GM12875 (cell line): ENCODE measurements around the gene STUB1.

Experiments
- H3K4me3 ChIP-seq: one replicate; pipeline ENCODE4 v1.5.1; 2011; ENCODE audit warnings: low read depth, low read length, control low read depth
- CTCF ChIP-seq: IDR thresholded peaks from 2 replicates; pipeline ENCODE4 v1.5.1; 2011; ENCODE audit warnings: low read depth, mild to moderate bottlenecking, control low read depth, inconsistent platforms, low read length, moderate library complexity, borderline replicate concordance; ENCODE audit not compliant: insufficient read depth

STUB1 gene

GRCh38 chr16:729768-730665 lies 49.8 kb downstream of the STUB1 start:
- H3K4me3 ChIP-seq, result no peak overlapping the region
- TF ChIP-seq CTCF, result no peak

GRCh38 chr16:730666-731509 lies 50.7 kb downstream of the STUB1 start:
- no peak overlapping the region for H3K4me3 ChIP-seq

GRCh38 chr16:732332-732731 lies 52.1 kb downstream of the STUB1 start:
- no peak overlapping the region for H3K4me3 ChIP-seq
- no peak for TF ChIP-seq CTCF

More at GRCh38 chr16:730666-731509, 50.7 kb downstream of the STUB1 start:
- no peak for TF ChIP-seq CTCF
